NCI-H748 (cell line): ENCODE measurements around the gene CREB5.

ENCODE experiments used
- DNase-seq: peaks from one replicate; lab custom pipeline; 2025; ENCODE audit not compliant: unreplicated experiment; lab: John Stamatoyannopoulos, UW

Gene CREB5

DNA sequence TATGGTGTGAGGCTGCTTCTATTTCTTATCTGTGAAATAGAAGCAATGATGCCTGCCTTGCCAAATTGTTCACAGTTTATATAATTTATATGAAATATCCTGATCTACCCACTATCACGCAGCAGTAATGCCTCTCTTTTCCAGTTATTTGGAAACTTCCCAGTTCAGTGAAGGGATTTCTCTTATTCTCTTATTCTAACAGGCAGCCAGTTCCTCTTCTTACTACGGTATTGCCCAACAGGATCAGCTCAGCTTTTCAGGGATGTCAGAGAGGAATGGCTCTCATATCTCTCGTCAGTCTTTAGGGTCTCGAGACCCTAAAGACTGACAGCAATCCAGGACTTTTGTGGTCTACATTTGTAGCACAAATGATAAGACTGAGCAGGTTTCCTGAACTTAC is 215.6 kb downstream of the CREB5 start:
- no peak for DNase-seq

GRCh38 chr7:28629216-28629842 is 217.0 kb downstream of the CREB5 start:
- DNase-seq, result no peak

GRCh38 chr7:28630350-28630749 is 218.0 kb downstream of the CREB5 start:
- no peak for DNase-seq

- DNase-seq, result no peak
These were observed 219.7 kb downstream of the CREB5 start for GRCh38 chr7:28631995-28632394.

- no peak for DNase-seq
These were observed 226.6 kb downstream of the CREB5 start for GRCh38 chr7:28638914-28639313.

DNA sequence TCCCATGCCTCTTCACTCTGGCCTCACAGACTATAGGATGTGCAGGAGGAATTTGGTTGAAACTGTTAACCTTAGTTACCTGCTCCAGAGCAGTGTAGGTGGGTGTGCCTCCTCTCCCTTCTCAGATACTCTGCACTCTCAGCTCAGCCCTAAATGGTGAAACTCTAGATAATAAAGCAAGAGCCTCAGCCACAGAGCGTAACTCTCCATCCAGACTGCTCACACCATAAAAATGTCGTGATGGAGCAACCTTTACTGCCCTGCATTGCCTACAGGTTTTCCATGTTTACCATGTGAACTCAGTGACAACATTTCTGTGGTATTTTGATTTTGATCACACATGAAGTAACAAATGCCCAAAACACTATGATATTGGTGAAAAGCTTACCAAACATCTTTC is 227.7 kb downstream of the CREB5 start:
- DNase-seq, result no peak

GRCh38 chr7:28641752-28642545 is 229.6 kb downstream of the CREB5 start:
- DNase-seq, result no peak

DNA sequence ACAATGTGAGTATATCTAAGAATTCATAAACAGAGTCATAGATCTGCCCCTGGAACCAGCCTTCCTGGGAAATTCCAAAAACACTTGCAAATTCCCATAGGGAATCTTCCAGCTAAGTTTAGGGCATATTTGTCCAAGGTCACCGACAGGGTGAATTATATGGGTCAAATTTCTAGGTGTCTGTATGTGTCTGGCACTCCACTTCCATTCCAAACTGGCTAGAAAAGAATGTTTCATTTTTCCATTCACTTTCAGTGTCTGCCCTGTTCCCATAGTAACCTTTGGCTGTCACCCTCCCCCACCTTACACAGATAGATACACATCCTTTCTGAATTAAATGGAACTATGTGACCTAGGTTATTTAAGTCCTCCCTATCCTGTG is 230.9 kb downstream of the CREB5 start:
- DNase-seq, result peak; percentile 54

DNA sequence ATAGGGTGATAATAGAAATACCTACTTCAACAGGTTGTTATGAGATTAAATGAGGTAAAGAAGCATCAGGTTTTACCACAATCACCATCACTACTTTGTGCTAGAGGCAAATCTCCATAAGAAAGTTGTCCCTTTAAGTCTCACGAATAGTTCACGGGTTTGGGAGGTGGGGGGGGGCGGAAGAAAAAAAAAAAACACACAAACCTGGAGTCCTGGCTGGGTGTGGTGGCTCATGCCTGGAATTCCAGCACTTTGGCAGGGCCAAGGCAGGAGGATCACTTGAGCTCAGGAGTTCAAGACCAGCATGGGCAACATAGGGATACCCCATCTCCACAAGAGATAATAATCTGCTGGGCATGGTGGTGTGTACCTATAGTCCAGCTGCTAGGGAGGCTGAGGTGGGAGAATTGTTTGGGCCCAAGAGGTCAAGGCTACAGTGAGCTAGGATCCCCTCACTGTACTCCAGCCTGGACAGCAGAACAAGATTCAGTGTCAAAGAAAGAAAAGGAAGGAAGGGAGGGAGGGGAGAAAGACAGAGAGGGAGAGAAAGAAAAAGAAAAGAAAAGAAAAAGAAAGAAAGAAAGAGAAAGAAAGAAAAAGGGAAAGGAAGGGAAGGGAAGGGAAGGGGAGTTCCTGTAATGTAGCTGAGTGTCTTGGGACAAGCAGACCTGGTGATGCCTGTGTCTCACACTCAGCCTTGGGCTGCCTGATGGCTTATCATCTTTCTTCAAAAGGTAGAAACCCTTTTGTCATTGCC is 231.4 kb downstream of the CREB5 start:
- DNase-seq, result no peak

DNA sequence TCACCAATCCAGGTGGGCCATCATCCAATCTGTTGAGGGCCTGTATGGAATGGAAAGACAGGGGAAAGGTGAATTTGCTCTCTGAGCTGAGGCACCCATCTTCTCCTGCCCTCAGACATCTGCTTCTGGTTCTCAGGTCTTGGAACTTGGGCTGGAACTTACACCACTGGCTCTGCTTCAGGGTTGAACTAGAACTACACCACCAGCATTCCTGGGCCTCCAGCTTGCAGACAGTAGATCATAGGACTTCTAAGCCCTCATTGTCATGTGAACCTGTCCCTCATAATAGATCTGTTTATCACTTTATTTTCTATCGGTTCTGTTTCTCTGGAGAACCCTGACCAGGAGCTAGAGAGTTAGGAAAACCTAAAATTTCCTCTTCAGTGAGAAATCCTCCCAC is 233.5 kb downstream of the CREB5 start:
- no peak for DNase-seq

DNA sequence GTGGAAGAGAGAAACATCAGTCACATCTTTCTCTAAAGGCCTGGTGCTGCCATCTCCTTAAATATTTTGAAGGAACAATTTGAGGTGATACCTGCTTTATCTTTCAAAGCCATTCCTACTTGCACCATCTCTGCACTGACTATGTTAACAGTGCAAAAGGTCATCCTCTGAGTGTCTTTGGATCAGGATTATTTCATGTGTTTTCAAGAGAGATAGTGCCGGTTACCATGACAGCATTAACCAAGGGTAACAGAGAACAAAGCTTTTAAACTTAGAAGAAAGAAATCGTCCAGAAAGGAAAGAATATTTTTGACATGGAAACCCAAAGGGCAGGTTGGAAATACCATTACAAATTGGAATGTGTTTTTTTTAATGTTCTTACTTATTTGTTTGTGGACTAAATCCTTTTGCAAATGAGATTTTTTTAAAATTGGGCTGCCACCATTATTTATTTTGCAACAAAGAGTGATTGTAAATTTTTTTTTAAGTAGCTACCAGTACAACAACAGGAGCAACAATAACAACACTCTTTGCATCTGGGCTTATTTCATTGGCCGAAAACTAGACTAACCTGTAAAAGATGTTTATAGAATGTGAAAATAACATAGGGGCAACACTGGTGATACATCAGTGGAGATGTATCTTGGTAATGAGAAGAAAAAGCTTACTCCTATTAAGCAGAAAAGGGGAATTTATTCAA is 234.2 kb downstream of the CREB5 start:
- no peak for DNase-seq

- no peak for DNase-seq
These were observed 234.7 kb downstream of the CREB5 start for GRCh38 chr7:28647076-28647421.

- no peak for DNase-seq
These were observed 236.9 kb downstream of the CREB5 start for GRCh38 chr7:28649189-28649588.

DNA sequence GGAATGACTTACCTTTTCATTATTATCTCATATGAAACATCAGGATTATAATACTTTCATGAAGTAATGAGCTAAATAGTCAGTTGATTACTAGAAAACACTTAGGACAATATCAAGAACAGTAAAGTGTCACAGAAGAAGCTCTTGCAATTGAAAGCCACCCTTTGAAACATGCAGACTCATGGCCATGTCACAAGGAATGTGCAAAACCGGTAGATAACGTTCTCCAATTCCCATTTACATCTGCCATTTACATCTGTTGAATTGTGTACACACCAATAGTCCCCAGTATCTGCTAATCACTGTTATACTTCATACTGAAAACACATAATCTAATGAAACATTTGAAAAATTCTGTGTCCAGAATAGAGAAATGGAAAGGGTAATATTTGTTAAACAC is 237.5 kb downstream of the CREB5 start:
- DNase-seq, result no peak

- no peak for DNase-seq
These were observed 241.8 kb downstream of the CREB5 start for GRCh38 chr7:28654110-28654509.

DNA sequence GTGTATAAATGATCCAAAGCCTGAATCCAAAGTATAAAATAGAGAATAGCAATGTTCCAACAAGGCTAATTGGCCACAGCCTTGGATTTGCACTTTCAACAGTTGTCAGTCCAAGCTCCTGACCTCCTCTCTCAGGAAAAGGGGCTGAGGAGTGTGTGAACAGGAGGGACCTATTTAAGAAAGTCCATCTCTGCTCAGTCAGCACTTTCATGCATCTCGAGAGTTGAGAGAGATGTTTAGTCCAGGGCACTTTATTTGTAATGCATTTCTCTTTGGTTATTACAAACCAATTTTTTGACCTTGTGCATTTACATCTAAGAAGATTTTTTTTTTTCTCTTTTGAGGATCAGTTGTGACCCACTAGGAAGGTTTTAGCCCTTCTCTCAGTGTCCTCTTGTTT is 244.2 kb downstream of the CREB5 start:
- no peak for DNase-seq

DNA sequence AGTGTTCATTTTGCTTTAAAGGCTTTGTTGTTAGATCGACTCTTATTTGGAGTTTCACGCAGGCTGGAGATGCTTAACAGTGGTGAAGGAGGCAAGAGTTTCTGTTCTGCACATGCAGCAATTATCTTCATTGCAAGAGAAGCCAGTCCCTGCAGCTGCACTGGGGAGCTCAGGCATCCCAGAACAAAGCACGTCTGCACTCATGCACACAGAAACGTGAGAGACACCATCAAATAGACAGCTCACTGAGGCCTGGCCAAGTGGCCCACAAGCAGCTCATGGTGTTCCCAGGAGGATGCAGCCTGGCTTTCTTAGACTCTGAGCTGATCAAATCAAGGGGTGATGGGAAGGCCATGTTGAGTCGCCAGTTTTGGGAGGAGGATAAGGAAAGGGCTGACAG is 246.1 kb downstream of the CREB5 start:
- DNase-seq, result peak; percentile 79

- DNase-seq, result no peak
These were observed 247.8 kb downstream of the CREB5 start for GRCh38 chr7:28660132-28660531.

GRCh38 chr7:28661826-28662595 is 249.7 kb downstream of the CREB5 start:
- no peak for DNase-seq

GRCh38 chr7:28666154-28666553 is 253.8 kb downstream of the CREB5 start:
- no peak for DNase-seq

GRCh38 chr7:28668085-28668484 is 255.8 kb downstream of the CREB5 start:
- no peak for DNase-seq
